GM12878 (cell line): ENCODE data around the gene GNRHR.

Experiments
- BHLHE40 ChIP-seq, 2 experiments: fragments of 450-650 bp in 1 of 2; IDR thresholded peaks; 2 replicates each; pipeline ENCODE4 v1.6.1; 2011 to 2017; ENCODE audit warnings: low read depth in 2 of 2, borderline replicate concordance in 1 of 2, improper control_type of control experiment in 1 of 2, low read length in 1 of 2, mild to moderate bottlenecking in 1 of 2
- CEBPB ChIP-seq, 2 experiments: fragments of 150-350 bp in 1 of 2; IDR thresholded peaks; 2 replicates each; pipeline ENCODE4 v1.6.1; 2012 to 2014; ENCODE audit warnings: low read depth in 2 of 2, low read length in 2 of 2, borderline replicate concordance in 1 of 2, inconsistent platforms in 1 of 2
- CTCF ChIP-seq, 3 experiments: IDR thresholded peaks in 2 of 3; conservative IDR thresholded peaks in 1 of 3; 2 replicates each; pipeline ENCODE4 v1.5.1; 2011; ENCODE audit warnings: low read depth in 3 of 3, low read length in 3 of 3, mild to moderate bottlenecking in 3 of 3, control low read depth in 2 of 3, moderate library complexity in 2 of 3, inconsistent platforms in 1 of 3, mixed read lengths in 1 of 3; ENCODE audit not compliant: control insufficient read depth in 2 of 3, insufficient read depth in 1 of 3; ENCODE audit errors: extremely low read depth in 1 of 3
- EGR1 ChIP-seq, 2 experiments: IDR thresholded peaks; 1 replicate in 1 of 2; 2 replicates in 1 of 2; pipeline ENCODE4 v1.6.1; 2011 to 2012; ENCODE audit warnings: low read depth in 2 of 2, low read length in 2 of 2, borderline replicate concordance in 1 of 2, mild to moderate bottlenecking in 1 of 2, moderate library complexity in 1 of 2
- EZH2 ChIP-seq: IDR thresholded peaks from 2 replicates; pipeline ENCODE4 v1.6.1; 2012; ENCODE audit warnings: low read depth, mild to moderate bottlenecking, control low read depth, inconsistent platforms, low read length, borderline replicate concordance; ENCODE audit not compliant: control insufficient read depth
- FOXK2 ChIP-seq: fragments of 450-650 bp; IDR thresholded peaks from 2 replicates; pipeline ENCODE4 v1.6.1; 2017; ENCODE audit warnings: mild to moderate bottlenecking, moderate library complexity
- MAX ChIP-seq: IDR thresholded peaks from 2 replicates; pipeline ENCODE4 v1.6.1; 2012; ENCODE audit warnings: low read depth, low read length, improper control_type of control experiment
- MLLT1 ChIP-seq: fragments of 450-650 bp; IDR thresholded peaks from 2 replicates; pipeline ENCODE4 v1.6.1; 2016; ENCODE audit warnings: mild to moderate bottlenecking
- MYC ChIP-seq: IDR thresholded peaks from 2 replicates; pipeline ENCODE4 v1.6.1; 2011; ENCODE audit warnings: mild to moderate bottlenecking, low read length, moderate library complexity, inconsistent platforms; ENCODE audit not compliant: insufficient read depth, insufficient replicate concordance, insufficient read length, severe bottlenecking
- NFYA ChIP-seq: IDR thresholded peaks from 2 replicates; pipeline ENCODE4 v1.6.1; 2011; ENCODE audit warnings: low read depth, mild to moderate bottlenecking, low read length, improper control_type of control experiment, borderline replicate concordance
- POLR2A ChIP-seq: IDR thresholded peaks from 2 replicates; pipeline ENCODE4 v1.6.1; 2011; ENCODE audit warnings: low read depth, mild to moderate bottlenecking, low read length
- POLR2AphosphoS5 ChIP-seq: IDR thresholded peaks from 2 replicates; pipeline ENCODE4 v1.6.1; 2011; ENCODE audit warnings: mild to moderate bottlenecking, low read length, inconsistent platforms
- REST ChIP-seq: IDR thresholded peaks from 2 replicates; pipeline ENCODE4 v1.6.1; 2012; ENCODE audit warnings: mild to moderate bottlenecking, low read depth, low read length
- ZZZ3 ChIP-seq: IDR thresholded peaks from 2 replicates; pipeline ENCODE4 v1.6.1; 2011; ENCODE audit warnings: low read depth; ENCODE audit not compliant: control insufficient read depth, insufficient read length

GRCh38 chr4:67764183-67764582, 10.0 kb upstream of the GNRHR start:
- TF ChIP-seq EGR1 (IDR thresholded peaks at IDR 0.05; ENCODE audit: borderline replicate concordance in 1 of 2, low read depth in 2 of 2, low read length in 2 of 2) = no peak
- TF ChIP-seq ZZZ3 = no peak
- TF ChIP-seq CTCF (IDR thresholded peaks at IDR 0.05 in 2 of 3, conservative IDR thresholded peaks at IDR 0.05 in 1 of 3; ENCODE audit: control insufficient read depth in 2 of 3, extremely low read depth in 1 of 3, insufficient read depth in 1 of 3, low read depth in 3 of 3, low read length in 3 of 3) = no peak
- no peak for TF ChIP-seq MYC
- TF ChIP-seq POLR2A = no peak
- TF ChIP-seq EZH2 = no peak
- no peak for TF ChIP-seq CEBPB (IDR thresholded peaks at IDR 0.05; ENCODE audit: borderline replicate concordance in 1 of 2, low read depth in 2 of 2, low read length in 2 of 2)
- TF ChIP-seq POLR2AphosphoS5 = no peak
- TF ChIP-seq REST = no peak
- TF ChIP-seq FOXK2 = no peak
- no peak for TF ChIP-seq BHLHE40 (IDR thresholded peaks at IDR 0.05; ENCODE audit: borderline replicate concordance in 1 of 2, low read depth in 2 of 2, low read length in 1 of 2)
- no peak for TF ChIP-seq MAX
- no peak for TF ChIP-seq NFYA
- TF ChIP-seq MLLT1 = no peak
